Neuronal stem cell (in vitro differentiated cells): ENCODE data around the gene CERS1.

Experiments used
- DNase-seq: peaks from one replicate; pipeline ENCODE4 v3.0.0-alpha.2; 2013; ENCODE audit warnings: low spot score
- H2AFZ ChIP-seq: one replicate; pipeline ENCODE4 v1.6.1; 2013; ENCODE audit warnings: mild to moderate bottlenecking, low read length, inconsistent platforms
- H2AK5ac ChIP-seq: 2 replicates; pipeline ENCODE4 v1.6.1; 2013; ENCODE audit warnings: low read depth, mild to moderate bottlenecking, inconsistent platforms, low read length, moderate library complexity, mixed read lengths
- H2BK120ac ChIP-seq: 2 replicates; pipeline ENCODE4 v1.6.1; 2013; ENCODE audit warnings: low read depth, mild to moderate bottlenecking, inconsistent platforms, low read length, moderate library complexity, mixed read lengths
- H2BK12ac ChIP-seq: one replicate; pipeline ENCODE4 v1.6.1; 2013; ENCODE audit warnings: low read length, inconsistent platforms
- H2BK15ac ChIP-seq: 2 replicates; pipeline ENCODE4 v1.6.1; 2013; ENCODE audit warnings: mild to moderate bottlenecking, low read length, inconsistent platforms, mixed read lengths
- H2BK5ac ChIP-seq: one replicate; pipeline ENCODE4 v1.6.1; 2013; ENCODE audit warnings: inconsistent platforms, mild to moderate bottlenecking, low read length, moderate library complexity
- H3K14ac ChIP-seq: one replicate; pipeline ENCODE4 v1.6.1; 2013; ENCODE audit warnings: low read length, inconsistent platforms
- H3K18ac ChIP-seq: 2 replicates; pipeline ENCODE4 v1.6.1; 2013; ENCODE audit warnings: low read length, inconsistent platforms
- H3K23ac ChIP-seq: 2 replicates; pipeline ENCODE4 v1.6.1; 2013; ENCODE audit warnings: low read depth, mild to moderate bottlenecking, mixed read lengths, low read length, inconsistent platforms; ENCODE audit not compliant: poor library complexity
- H3K27ac ChIP-seq: replicated peaks from 3 replicates; pipeline ENCODE4 v1.5.1; 2013; ENCODE audit warnings: low read length, inconsistent platforms
- H3K27me3 ChIP-seq, 3 experiments: 2 replicates each; pipeline ENCODE4 v1.6.1; 2013; ENCODE audit warnings: low read length in 3 of 3, mild to moderate bottlenecking in 2 of 3, inconsistent platforms in 1 of 3, low read depth in 1 of 3, mixed read lengths in 1 of 3, moderate library complexity in 1 of 3; ENCODE audit not compliant: control insufficient read depth in 3 of 3, insufficient read depth in 3 of 3
- H3K36me3 ChIP-seq, 2 donors: replicated peaks in 1 of 2; 2 replicates each; pipeline ENCODE4 v1.6.1; 2013; ENCODE audit warnings: low read length in 2 of 2; ENCODE audit not compliant: control insufficient read depth in 2 of 2, insufficient read depth in 2 of 2
- H3K4ac ChIP-seq: 2 replicates; pipeline ENCODE4 v1.6.1; 2013; ENCODE audit warnings: inconsistent platforms, mild to moderate bottlenecking, low read length, moderate library complexity
- H3K4me1 ChIP-seq, 2 donors: 1 replicate in 1 of 2; 2 replicates in 1 of 2; pipeline ENCODE4 v1.6.1; 2013; ENCODE audit warnings: low read length in 2 of 2, low read depth in 1 of 2; ENCODE audit not compliant: control insufficient read depth in 2 of 2, insufficient read depth in 1 of 2
- H3K4me2 ChIP-seq: one replicate; pipeline ENCODE4 v1.6.1; 2013; ENCODE audit warnings: mild to moderate bottlenecking, low read length, inconsistent platforms; ENCODE audit not compliant: insufficient read depth, poor library complexity, severe bottlenecking
- H3K4me3 ChIP-seq, 2 donors: 2 replicates each; pipeline ENCODE4 v1.5.1; 2013; ENCODE audit warnings: low read length in 2 of 2, mild to moderate bottlenecking in 2 of 2, inconsistent platforms in 1 of 2, moderate library complexity in 1 of 2
- H3K79me1 ChIP-seq: one replicate; pipeline ENCODE4 v1.6.1; 2013; ENCODE audit warnings: low read depth, mild to moderate bottlenecking, inconsistent platforms, low read length, moderate library complexity
- H3K9ac ChIP-seq: one replicate; pipeline ENCODE4 v1.6.1; 2013; ENCODE audit warnings: mild to moderate bottlenecking, low read depth, low read length, inconsistent platforms; ENCODE audit not compliant: poor library complexity
- H3K9me3 ChIP-seq, 2 donors: replicated peaks in 1 of 2; 2 replicates each; pipeline versions ENCODE3 to v1.6.1; 2013; ENCODE audit warnings: low read length in 2 of 2, mild to moderate bottlenecking in 2 of 2, inconsistent platforms in 1 of 2, low read depth in 1 of 2, mixed read lengths in 1 of 2, moderate library complexity in 1 of 2; ENCODE audit not compliant: control insufficient read depth in 2 of 2, insufficient read depth in 1 of 2
- H4K8ac ChIP-seq: one replicate; pipeline ENCODE4 v1.6.1; 2013; ENCODE audit warnings: low read depth, mild to moderate bottlenecking, inconsistent platforms, low read length, moderate library complexity
- H4K91ac ChIP-seq: one replicate; pipeline ENCODE4 v1.6.1; 2013; ENCODE audit warnings: low read length, low read depth, mild to moderate bottlenecking, inconsistent platforms; ENCODE audit not compliant: poor library complexity
- WGBS, 2 donors: extraction: QIAGEN DNeasy Blood & Tissue Kit; methylation state at CpG; one replicate each; pipeline ENCODE4 v1.1.7; 2013; ENCODE audit warnings: missing lambda C conversion rate in 2 of 2, mixed read lengths in 1 of 2; ENCODE audit not compliant: insufficient read length in 2 of 2, insufficient replicate concordance in 1 of 2; ENCODE audit errors: extremely low coverage in 2 of 2; 5-methylcytosine and 5-hydroxymethylcytosine counted together

The CERS1 gene

GRCh38 chr19:18895038-18895823, 727 bp downstream of the CERS1 start:
- Histone ChIP-seq H2BK12ac (no peak overlapping the region), H3K4me1 (peaks cover 12 to 25% of the 10 kb centered on the region in 2 donors), H3K23ac (peak overlapping the region; percentile 65), H3K27ac (no peak overlapping the region), H2AK5ac (peak overlapping the region; percentile 75), H3K18ac (peak overlapping the region; percentile 98), H3K14ac (peak overlapping the region; percentile 71), H3K27me3 (peaks cover 0 to 6% (median 0%) of the 10 kb centered on the region in 3 experiments), H3K4me3 (peak overlapping the region; percentile 84 to 98), H3K79me1 (peaks cover 2% of the 10 kb centered on the region), H2BK5ac (no peak overlapping the region), H3K9me3 (peaks cover 0 to 4% of the 10 kb centered on the region in 2 donors), H3K9ac (peak overlapping the region; percentile 96), H3K4ac (peak overlapping the region; percentile 37), H4K91ac (no peak overlapping the region), H2BK15ac (no peak overlapping the region), H4K8ac (no peak overlapping the region), H2AFZ (peak overlapping the region; percentile 91), H3K4me2 (peak overlapping the region; percentile 91), H3K36me3 (peaks cover 9 to 43% of the 10 kb centered on the region in 2 donors), H2BK120ac (peak overlapping the region; percentile 31)
- WGBS, 2 donors, result no CpG with 5 or more reads among the region's 72 CpGs
- peak; percentile 65 for DNase-seq

DNA sequence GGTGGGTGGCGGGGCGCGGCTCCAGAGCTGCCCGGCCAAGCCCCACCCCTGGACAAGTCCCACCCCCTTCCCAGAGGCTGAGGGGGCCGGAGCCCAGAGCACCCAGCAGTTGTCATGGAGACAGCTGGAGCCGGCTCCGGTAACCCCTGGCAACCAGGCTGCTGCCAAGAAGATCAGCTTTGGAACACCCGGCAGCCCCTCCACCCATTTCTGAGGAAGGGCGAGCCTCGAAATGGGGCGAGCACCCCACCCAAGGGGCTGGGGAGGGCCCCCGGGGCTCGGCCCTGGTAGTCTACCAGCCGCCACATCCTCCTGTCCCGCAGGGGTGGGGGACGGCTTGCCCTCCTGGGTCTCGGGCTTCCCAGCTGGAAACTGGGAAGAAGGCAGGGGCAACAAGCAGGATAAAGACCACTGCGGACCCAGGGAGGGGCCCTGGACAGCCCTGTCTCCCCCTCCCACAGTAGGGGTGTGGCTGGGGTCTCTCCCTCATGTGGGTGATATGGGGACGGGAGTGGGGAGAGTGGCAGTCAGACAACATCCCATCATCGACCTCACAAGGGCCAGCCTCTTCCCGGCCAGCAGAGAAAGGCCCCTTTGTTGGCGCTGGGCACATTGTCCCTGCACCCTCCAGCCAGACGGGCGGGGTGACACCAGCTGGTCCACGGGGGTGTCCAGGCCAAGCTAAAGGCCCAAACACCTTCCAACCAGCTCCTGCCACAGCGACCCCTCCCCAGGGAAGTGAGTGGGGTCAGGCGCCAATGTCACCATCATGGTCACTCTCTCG, 1.5 kb downstream of the CERS1 start:
- Histone ChIP-seq H4K91ac (no peak overlapping the region), H2AFZ (peak overlapping the region; percentile 91), H3K27ac (no peak overlapping the region), H2AK5ac (peak overlapping the region; percentile 2), H2BK5ac (no peak overlapping the region), H3K4ac (no peak overlapping the region), H4K8ac (no peak overlapping the region), H3K4me3 (peak overlapping the region; percentile 84 to 98), H3K79me1 (peaks cover 2% of the 10 kb centered on the region), H2BK15ac (no peak overlapping the region), H2BK12ac (no peak overlapping the region), H3K36me3 (peaks cover 8 to 41% of the 10 kb centered on the region in 2 donors), H3K4me1 (peaks cover 12 to 25% of the 10 kb centered on the region in 2 donors), H3K18ac (peak overlapping the region; percentile 80), H3K4me2 (peak overlapping the region; percentile 91), H3K9me3 (peaks cover 0 to 4% of the 10 kb centered on the region in 2 donors), H3K9ac (peak overlapping the region; percentile 38), H3K23ac (peak overlapping the region; percentile 65), H2BK120ac (no peak overlapping the region), H3K27me3 (peaks cover 0 to 6% (median 0%) of the 10 kb centered on the region in 3 experiments), H3K14ac (peak overlapping the region; percentile 76)
- DNase-seq, result peak; percentile 58
- no CpG with 5 or more reads among the region's 28 CpGs for WGBS, 2 donors

GRCh38 chr19:18893587-18894253, 2.2 kb downstream of the CERS1 start:
- H3K79me1 ChIP-seq, result peaks cover 2% of the 10 kb centered on the region
- no peak overlapping the region for H3K27ac ChIP-seq
- no peak overlapping the region for H2AFZ ChIP-seq
- no peak for DNase-seq
- H3K23ac ChIP-seq, result no peak overlapping the region
- H3K9ac ChIP-seq, result peak overlapping the region; percentile 38
- no peak overlapping the region for H3K4me2 ChIP-seq
- H2BK5ac ChIP-seq, result no peak overlapping the region
- H3K18ac ChIP-seq, result peak overlapping the region; percentile 38
- no CpG with 5 or more reads among the region's 18 CpGs for WGBS, 2 donors
- H3K36me3 ChIP-seq, result peaks cover 8 to 39% of the 10 kb centered on the region in 2 donors
- H3K14ac ChIP-seq, result no peak overlapping the region
- peak overlapping the region; percentile 82 for H2BK120ac ChIP-seq
- H2BK12ac ChIP-seq, result no peak overlapping the region
- H2BK15ac ChIP-seq, result no peak overlapping the region
- H4K8ac ChIP-seq, result no peak overlapping the region
- no peak overlapping the region for H3K4ac ChIP-seq
- peak overlapping the region; percentile 66 for H2AK5ac ChIP-seq
- no peak overlapping the region for H4K91ac ChIP-seq
- peaks cover 0 to 6% (median 0%) of the 10 kb centered on the region in 3 experiments for H3K27me3 ChIP-seq
- no peak overlapping the region for H3K4me3 ChIP-seq
- H3K9me3 ChIP-seq, result peaks cover 0 to 4% of the 10 kb centered on the region in 2 donors
- peaks cover 12 to 21% of the 10 kb centered on the region in 2 donors for H3K4me1 ChIP-seq
